ENCODE measurements around the gene RAI1. TPM values are rescaled to one million over a fixed set of nuclear protein-coding genes. Genes with fewer than 3 reads are reported as not detected.
A peak's percentile ranks its signal among the peaks of the same experiment; 100 is the strongest.

The RAI1 gene
- total RNA-seq, 3 donors from 2014 or later = 19.9 to 22.4 (median 20.1) TPM

DNA sequence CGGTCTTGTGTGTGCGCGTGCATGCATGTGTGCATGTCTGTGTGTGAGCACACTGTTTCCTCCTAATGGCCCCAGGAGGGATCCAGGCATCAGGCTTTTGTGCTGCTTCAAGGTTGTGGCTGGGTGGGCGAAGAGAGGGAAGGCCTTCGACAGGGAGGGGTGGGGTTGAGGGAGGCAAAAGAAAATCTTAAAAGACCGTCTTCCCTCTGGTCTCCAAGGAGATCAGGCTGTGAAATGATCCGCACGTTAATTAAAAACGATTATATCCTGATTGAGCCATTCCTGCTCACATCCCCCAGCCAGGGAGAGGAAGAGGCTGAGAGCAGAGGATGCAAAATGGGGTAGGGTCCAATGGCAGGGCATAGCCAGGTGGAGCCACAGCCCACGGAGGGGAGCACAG is 46.9 kb downstream of the RAI1 start:
- Mint-ChIP-seq H3K27me3 (ENCODE audit: low read depth) (peaks cover 4% of the 10 kb centered on the region), H3K4me1 (ENCODE audit: low read depth) (peaks cover 24% of the 10 kb centered on the region), H3K36me3 (ENCODE audit: insufficient read depth) (no peaks in the 10 kb centered on the region), H3K9me3 (no peaks in the 10 kb centered on the region), H3K4me3 (no peak overlapping the region)
- no peak for ATAC-seq
- no peak for DNase-seq

GRCh38 chr17:17728550-17729251 is 47.4 kb downstream of the RAI1 start:
- no peak for ATAC-seq
- Mint-ChIP-seq H3K36me3 (ENCODE audit: insufficient read depth) (no peaks in the 10 kb centered on the region), H3K27me3 (ENCODE audit: low read depth) (peaks cover 2% of the 10 kb centered on the region)

GRCh38 chr17:17729620-17730249 is 48.5 kb downstream of the RAI1 start:
- no peaks in the 10 kb centered on the region for H3K9me3 Mint-ChIP-seq
- H3K36me3 Mint-ChIP-seq (ENCODE audit: insufficient read depth) = no peaks in the 10 kb centered on the region
- no peaks in the 10 kb centered on the region for H3K27me3 Mint-ChIP-seq (ENCODE audit: low read depth)
- H3K4me1 Mint-ChIP-seq (ENCODE audit: low read depth) = peaks cover 21% of the 10 kb centered on the region
- ATAC-seq (peak; percentile 85 to 87), DNase-seq (peak; percentile 61)
- H3K4me3 Mint-ChIP-seq = no peak overlapping the region

More at GRCh38 chr17:17728550-17729251, 47.4 kb downstream of the RAI1 start:
- Mint-ChIP-seq H3K4me1 (ENCODE audit: low read depth) (peaks cover 22% of the 10 kb centered on the region), H3K4me3 (no peak overlapping the region), H3K9me3 (no peaks in the 10 kb centered on the region)
- DNase-seq = no peak

DNA sequence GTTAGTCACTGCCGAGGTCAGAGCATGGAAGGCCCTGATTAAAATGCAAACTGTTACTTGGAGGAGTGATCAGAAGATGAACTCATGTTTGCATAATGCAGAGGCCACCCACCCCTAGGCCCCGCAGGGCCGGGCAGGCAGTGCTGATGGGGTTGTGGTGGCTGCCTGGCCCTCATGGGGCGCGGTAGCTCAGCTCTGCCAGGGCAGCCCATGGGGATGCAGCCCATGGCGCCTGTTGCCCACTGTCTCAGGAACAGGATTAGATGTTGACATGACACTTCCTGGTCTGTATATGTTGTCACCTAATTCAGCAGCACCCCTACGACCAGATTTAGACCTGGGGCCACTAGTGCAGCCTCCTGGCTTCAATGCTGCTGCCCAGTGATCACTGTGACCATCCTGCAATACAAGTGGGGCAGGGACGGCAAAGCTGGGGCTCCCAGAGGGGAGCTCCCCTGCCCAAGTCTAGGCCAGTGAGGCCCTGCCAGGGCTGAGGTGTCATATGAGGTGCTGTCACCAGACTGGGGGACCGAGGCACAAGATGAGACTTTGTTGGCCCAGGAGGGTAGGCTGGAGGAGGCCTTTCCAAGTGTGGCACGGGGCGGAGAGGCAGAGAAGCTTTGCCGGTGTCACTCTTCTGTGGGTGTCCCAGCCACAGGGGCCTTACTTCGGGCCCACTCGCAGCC is 49.1 kb downstream of the RAI1 start:
- H3K4me1 Mint-ChIP-seq (ENCODE audit: low read depth) = peaks cover 17% of the 10 kb centered on the region
- ATAC-seq (no peak), DNase-seq (no peak)
- no peaks in the 10 kb centered on the region for H3K36me3 Mint-ChIP-seq (ENCODE audit: insufficient read depth)
- no peak overlapping the region for H3K4me3 Mint-ChIP-seq
- no peaks in the 10 kb centered on the region for H3K27me3 Mint-ChIP-seq (ENCODE audit: low read depth)
- no peaks in the 10 kb centered on the region for H3K9me3 Mint-ChIP-seq

GRCh38 chr17:17732444-17732843 is 51.2 kb downstream of the RAI1 start:
- DNase-seq (no peak), ATAC-seq (no peak)
- H3K27me3 Mint-ChIP-seq (ENCODE audit: low read depth) = no peaks in the 10 kb centered on the region
- no peak overlapping the region for H3K4me3 Mint-ChIP-seq
- peaks cover 19% of the 10 kb centered on the region for H3K4me1 Mint-ChIP-seq (ENCODE audit: low read depth)
- no peaks in the 10 kb centered on the region for H3K9me3 Mint-ChIP-seq
- no peaks in the 10 kb centered on the region for H3K36me3 Mint-ChIP-seq (ENCODE audit: insufficient read depth)

- H3K4me1 Mint-ChIP-seq (ENCODE audit: low read depth) = peaks cover 21% of the 10 kb centered on the region
- H3K27me3 Mint-ChIP-seq (ENCODE audit: low read depth) = no peaks in the 10 kb centered on the region
- no peak for ATAC-seq
- H3K36me3 Mint-ChIP-seq (ENCODE audit: insufficient read depth) = no peaks in the 10 kb centered on the region
- H3K9me3 Mint-ChIP-seq = no peaks in the 10 kb centered on the region
- DNase-seq = no peak
- H3K4me3 Mint-ChIP-seq = no peak overlapping the region
These were observed 51.8 kb downstream of the RAI1 start for GRCh38 chr17:17732892-17733670.

DNA sequence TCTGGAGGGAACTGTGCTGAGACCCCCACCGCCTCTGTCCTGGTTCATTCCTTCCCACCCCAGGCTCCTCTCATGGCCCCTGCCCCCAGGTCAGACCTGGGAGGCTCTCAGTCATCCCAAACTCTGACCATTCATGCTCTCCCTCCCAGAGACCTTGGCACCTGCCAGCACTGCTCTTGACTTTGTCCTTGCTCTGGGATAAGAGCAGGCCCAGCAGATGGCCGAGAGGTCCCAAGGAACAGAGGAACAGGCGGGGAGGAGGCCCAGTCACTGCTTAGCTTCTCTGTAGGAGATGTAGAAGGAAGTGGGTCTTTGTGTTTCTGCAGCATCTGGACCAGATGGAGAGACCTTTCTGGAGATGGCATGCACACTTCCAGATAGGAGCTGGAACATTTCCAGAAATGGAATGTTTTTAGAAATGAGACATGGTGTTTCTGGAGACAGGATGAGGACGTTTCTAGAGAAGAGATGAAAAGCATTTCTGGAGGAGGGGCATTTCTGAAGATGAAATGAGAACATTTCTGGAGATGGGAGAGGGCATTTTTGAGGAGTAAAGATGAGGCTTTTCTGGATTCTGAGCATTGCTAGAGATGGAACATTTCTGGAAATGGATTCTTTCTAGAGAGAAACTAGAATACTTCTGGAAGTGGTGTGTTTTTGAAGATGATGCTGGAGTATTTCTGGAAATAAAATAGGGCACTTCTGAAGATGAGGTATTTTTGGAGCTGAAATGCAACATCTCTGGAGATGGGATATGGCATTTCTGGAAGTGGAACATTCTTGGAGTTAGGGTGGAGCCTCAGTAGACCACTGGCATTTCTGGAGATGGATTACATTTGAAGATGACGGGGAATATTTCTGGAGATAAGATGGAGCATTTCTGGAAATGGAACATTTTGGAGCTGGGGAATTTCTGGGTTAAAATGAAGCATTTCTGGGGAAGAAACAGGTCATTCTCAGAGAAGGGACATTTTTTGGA is 55.2 kb downstream of the RAI1 start:
- no peak overlapping the region for H3K4me3 Mint-ChIP-seq
- no peak for ATAC-seq
- peaks cover 31% of the 10 kb centered on the region for H3K4me1 Mint-ChIP-seq (ENCODE audit: low read depth)
- H3K27me3 Mint-ChIP-seq (ENCODE audit: low read depth) = no peaks in the 10 kb centered on the region
- no peaks in the 10 kb centered on the region for H3K9me3 Mint-ChIP-seq
- H3K36me3 Mint-ChIP-seq (ENCODE audit: insufficient read depth) = no peaks in the 10 kb centered on the region
- DNase-seq = no peak

DNA sequence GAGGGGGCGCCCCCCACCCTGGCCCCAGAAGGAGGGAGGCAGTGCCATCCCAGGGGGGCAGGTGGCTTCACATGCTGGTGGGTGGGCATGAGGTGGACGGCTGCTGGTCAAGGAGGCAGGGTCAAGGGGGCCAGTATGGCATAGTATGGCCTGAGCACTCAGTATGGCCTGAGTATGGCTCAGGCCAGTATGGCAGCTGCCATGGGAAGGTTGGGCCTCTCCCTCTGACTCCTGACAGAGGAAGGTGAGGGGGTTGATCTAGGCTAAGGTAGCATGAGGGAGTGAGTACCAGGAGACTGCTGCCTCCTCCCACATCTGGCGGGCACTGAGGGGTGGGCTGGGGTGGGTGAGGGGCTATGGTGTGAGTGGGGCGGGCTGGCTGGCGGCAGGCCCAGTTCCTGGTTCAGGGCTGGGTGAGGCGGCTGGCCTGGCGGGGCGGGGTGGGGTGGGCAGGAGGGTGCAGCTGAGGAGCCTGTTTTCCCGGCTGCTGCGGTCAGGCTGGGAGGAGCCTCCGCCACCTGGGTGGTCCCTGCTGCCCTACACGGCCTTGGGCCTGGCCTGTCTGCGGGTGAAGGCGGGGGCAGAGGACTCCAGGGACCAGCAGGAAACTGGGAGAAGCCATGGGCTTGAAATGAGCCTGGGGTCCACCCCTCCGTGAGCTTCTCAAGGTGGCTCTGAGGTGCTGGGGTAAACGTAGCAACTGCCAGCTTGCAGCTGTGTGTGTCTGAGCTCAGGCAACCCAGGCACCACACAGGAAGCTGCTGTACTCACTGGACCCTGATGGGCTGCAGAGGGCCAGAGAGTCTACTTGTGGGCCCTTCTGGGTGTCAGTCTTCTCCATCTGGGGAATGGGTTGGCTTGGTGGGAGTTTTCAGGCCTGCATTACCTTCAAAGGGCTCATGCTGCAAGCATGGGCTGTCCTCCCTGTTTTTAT is 57.0 kb downstream of the RAI1 start:
- Mint-ChIP-seq H3K9me3 (no peaks in the 10 kb centered on the region), H3K4me3 (no peak overlapping the region), H3K36me3 (ENCODE audit: insufficient read depth) (no peaks in the 10 kb centered on the region), H3K27me3 (ENCODE audit: low read depth) (no peaks in the 10 kb centered on the region), H3K4me1 (ENCODE audit: low read depth) (peaks cover 31% of the 10 kb centered on the region)
- ATAC-seq = no peak
- no peak for DNase-seq

DNA sequence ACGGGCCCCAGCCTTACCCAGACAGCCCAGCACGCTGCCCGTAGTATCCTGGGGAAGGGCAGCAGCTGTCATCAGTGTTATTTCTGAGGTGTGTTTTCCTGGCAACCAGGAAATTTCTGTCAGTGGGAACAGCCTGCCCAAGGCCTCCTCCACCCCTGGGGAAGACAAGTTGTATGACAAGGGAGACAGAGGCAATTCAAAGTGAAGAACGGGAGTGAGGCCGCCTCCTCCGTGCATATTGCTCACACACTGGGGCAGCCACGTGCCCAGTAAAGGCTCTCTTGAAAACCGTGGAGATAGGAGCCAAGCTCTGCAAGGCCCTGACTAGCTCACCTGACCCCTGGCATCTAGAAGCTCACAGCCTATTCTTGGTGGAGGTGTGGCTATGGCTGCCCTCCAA is 57.6 kb downstream of the RAI1 start:
- Mint-ChIP-seq H3K4me3 (no peak overlapping the region), H3K27me3 (ENCODE audit: low read depth) (no peaks in the 10 kb centered on the region), H3K4me1 (ENCODE audit: low read depth) (peaks cover 29% of the 10 kb centered on the region), H3K36me3 (ENCODE audit: insufficient read depth) (no peaks in the 10 kb centered on the region), H3K9me3 (no peaks in the 10 kb centered on the region)
- ATAC-seq = no peak
- no peak for DNase-seq

DNA sequence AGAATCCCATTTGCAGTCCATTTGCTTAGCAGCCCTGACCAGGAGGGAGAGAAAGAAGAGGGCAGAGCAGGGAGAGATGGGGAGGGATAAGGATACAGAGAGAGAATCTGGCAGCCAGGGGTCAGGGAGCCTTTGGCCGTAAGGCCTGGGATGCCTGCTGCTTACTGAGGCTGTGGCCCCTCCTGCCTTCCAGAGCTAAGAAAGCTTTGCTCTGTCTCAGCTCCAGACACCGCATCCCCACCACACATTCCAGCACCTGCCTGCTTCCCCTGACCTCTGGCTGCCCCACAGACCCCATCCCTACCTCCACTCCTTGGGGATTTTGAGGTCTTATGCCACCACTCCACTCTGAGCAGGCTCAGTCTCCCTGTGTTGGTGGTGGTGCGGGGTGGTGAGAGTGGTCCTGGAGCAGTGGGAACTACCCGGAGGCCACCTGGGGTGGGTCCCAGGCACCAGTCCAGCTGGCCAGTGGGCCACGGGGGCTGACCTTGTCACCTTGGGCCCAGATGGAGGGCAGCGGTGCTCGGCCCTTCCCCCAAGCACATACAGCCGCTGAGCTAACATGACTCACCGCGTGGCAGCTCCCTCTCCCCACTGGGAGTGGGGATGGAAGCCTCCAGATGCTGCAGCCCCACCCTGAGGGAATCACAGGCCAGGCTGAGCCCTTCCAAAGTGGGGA is 58.3 kb downstream of the RAI1 start:
- Mint-ChIP-seq H3K4me3 (no peak overlapping the region), H3K4me1 (ENCODE audit: low read depth) (peaks cover 29% of the 10 kb centered on the region), H3K36me3 (ENCODE audit: insufficient read depth) (no peaks in the 10 kb centered on the region), H3K9me3 (no peaks in the 10 kb centered on the region), H3K27me3 (ENCODE audit: low read depth) (no peaks in the 10 kb centered on the region)
- no peak for ATAC-seq
- DNase-seq = no peak

DNA sequence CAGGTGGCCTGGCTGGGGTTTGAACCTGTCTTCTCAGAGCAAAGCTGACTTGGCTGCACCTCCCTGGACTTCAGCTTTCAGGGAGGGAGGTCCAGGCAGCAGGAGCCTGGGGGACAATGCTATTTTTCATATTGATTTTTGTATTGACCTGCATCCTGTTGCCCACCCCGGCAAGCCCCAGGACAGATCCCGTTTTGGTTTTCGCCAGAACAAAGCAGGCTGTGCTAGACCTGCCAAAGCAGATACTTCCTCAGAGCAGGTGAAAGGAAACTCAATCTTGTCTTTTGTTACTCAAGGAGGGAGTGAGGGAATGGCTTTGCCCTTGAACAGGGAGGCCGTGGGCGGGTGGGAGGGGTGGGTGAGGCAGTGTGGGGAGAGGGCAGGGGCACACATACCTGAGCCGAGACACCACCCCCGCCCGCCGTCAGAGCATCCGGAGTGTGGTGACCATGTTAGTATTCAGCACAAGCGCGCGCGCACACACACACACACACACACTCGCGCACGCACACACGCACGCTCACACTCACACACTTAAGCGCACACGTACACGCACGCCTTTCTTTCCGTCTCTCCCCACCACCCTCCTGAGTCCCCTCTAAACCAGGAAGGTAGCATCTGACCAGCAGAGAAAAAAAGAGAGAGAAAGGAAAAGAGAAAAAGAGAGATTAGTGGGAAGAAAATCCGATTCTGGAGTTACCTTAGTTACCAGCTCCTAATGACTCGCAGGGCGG is 59.5 kb downstream of the RAI1 start:
- ATAC-seq (peak; percentile 61 to 66), DNase-seq (peak; percentile 69)
- Mint-ChIP-seq H3K27me3 (ENCODE audit: low read depth) (no peaks in the 10 kb centered on the region), H3K4me1 (ENCODE audit: low read depth) (peaks cover 25% of the 10 kb centered on the region), H3K9me3 (no peaks in the 10 kb centered on the region), H3K4me3 (peak overlapping the region; percentile 56), H3K36me3 (ENCODE audit: insufficient read depth) (no peaks in the 10 kb centered on the region)
